IMR-90 (cell line): ENCODE results near the gene GRM4. TPM values are rescaled to one million over a fixed set of nuclear protein-coding genes. Genes with fewer than 3 reads are reported as not detected.

Experiments used
- ATAC-seq: fragments of 200-7000 bp; cut with Tn5 transposase; 2 replicates; pipeline ENCODE4 v1.9.1; 2020; ENCODE audit warnings: low read depth, mild to moderate bottlenecking, moderate library complexity
- BruUV-seq: library from RNA; stranded (reverse); fragments of 400-500 nt; replicated peaks from 2 replicates; lab custom pipeline; 2021; lab: Mats Ljungman, UMichigan
- CTCF ChIA-PET: fragments of 300-600 bp; formaldehyde crosslinking; extraction: SDS; loops from one replicate; lab custom pipeline; 2021; ENCODE audit warnings: antibody characterized with exemption; lab: Yijun Ruan, JAX
- POLR2A ChIA-PET: fragments of 300-600 bp; sonication (Branson Sonifier 250); formaldehyde crosslinking; loops from one replicate; lab custom pipeline; 2022; ENCODE audit warnings: antibody characterized with exemption; ENCODE audit not compliant: unreplicated experiment; lab: Charles Lee
- DNase-seq: peaks from one replicate; pipeline ENCODE4 v3.0.0; 2013
- H2AFZ ChIP-seq: replicated peaks from 2 replicates; pipeline ENCODE3; 2013; ENCODE audit warnings: low read length, mild to moderate bottlenecking; ENCODE audit not compliant: poor library complexity
- H2AK5ac ChIP-seq: 2 replicates; pipeline ENCODE4 v1.6.1; 2013; ENCODE audit warnings: low read depth, low read length, inconsistent platforms
- H2AK9ac ChIP-seq: replicated peaks from 2 replicates; pipeline ENCODE3; 2013; ENCODE audit warnings: mild to moderate bottlenecking, low read depth, low read length, moderate library complexity; ENCODE audit not compliant: poor library complexity
- H2BK120ac ChIP-seq: 2 replicates; pipeline ENCODE4 v1.6.1; 2013; ENCODE audit warnings: low read depth, low read length, inconsistent platforms
- H2BK15ac ChIP-seq: 3 replicates; pipeline ENCODE4 v1.6.1; 2013; ENCODE audit warnings: low read depth, low read length, inconsistent platforms
- H2BK20ac ChIP-seq: 2 replicates; pipeline ENCODE4 v1.6.1; 2013; ENCODE audit warnings: low read depth, mild to moderate bottlenecking, inconsistent platforms, low read length, moderate library complexity
- H2BK5ac ChIP-seq: 2 replicates; pipeline ENCODE4 v1.6.1; 2013; ENCODE audit warnings: mild to moderate bottlenecking, low read depth, low read length, inconsistent platforms; ENCODE audit not compliant: poor library complexity, severe bottlenecking
- H3K14ac ChIP-seq: replicated peaks from 2 replicates; pipeline ENCODE4 v1.6.1; 2013; ENCODE audit warnings: low read depth, low read length, inconsistent platforms
- H3K18ac ChIP-seq: 2 replicates; pipeline ENCODE4 v1.6.1; 2013; ENCODE audit warnings: low read depth, low read length, control low read depth
- H3K23ac ChIP-seq: 2 replicates; pipeline ENCODE4 v1.6.1; 2013; ENCODE audit warnings: low read depth, low read length, inconsistent platforms
- H3K27ac ChIP-seq: 2 replicates; pipeline ENCODE4 v1.5.1; 2013; ENCODE audit warnings: mild to moderate bottlenecking, control low read depth, low read length; ENCODE audit not compliant: insufficient read depth
- H3K27me3 ChIP-seq: 2 replicates; pipeline ENCODE4 v1.6.1; 2013; ENCODE audit warnings: low read length; ENCODE audit not compliant: control insufficient read depth, insufficient read depth
- H3K36me3 ChIP-seq: 2 replicates; pipeline ENCODE4 v1.6.1; 2013; ENCODE audit warnings: low read length, mixed read lengths; ENCODE audit not compliant: control insufficient read depth, insufficient read depth
- H3K4ac ChIP-seq: 2 replicates; pipeline ENCODE4 v1.6.1; 2013; ENCODE audit warnings: low read depth, low read length, inconsistent platforms
- H3K4me1 ChIP-seq: 2 replicates; pipeline ENCODE4 v1.6.1; 2013; ENCODE audit warnings: low read length, mixed read lengths; ENCODE audit not compliant: control insufficient read depth, insufficient read depth
- H3K4me2 ChIP-seq: 2 replicates; pipeline ENCODE4 v1.6.1; 2013; ENCODE audit warnings: low read depth, mild to moderate bottlenecking, control low read depth, low read length, moderate library complexity
- H3K4me3 ChIP-seq: 2 replicates; pipeline ENCODE4 v1.5.1; 2013; ENCODE audit warnings: low read depth, mild to moderate bottlenecking, control low read depth, low read length, moderate library complexity; ENCODE audit not compliant: insufficient read depth
- H3K56ac ChIP-seq: 2 replicates; pipeline ENCODE4 v1.6.1; 2013; ENCODE audit warnings: low read length, inconsistent platforms; ENCODE audit not compliant: insufficient read depth; ENCODE audit errors: extremely low read depth
- H3K79me1 ChIP-seq, 2 experiments: 2 replicates each; pipeline ENCODE4 v1.6.1; 2013; ENCODE audit warnings: low read length in 2 of 2, inconsistent platforms in 1 of 2, low read depth in 1 of 2
- H3K9ac ChIP-seq: 2 replicates; pipeline ENCODE4 v1.6.1; 2013; ENCODE audit warnings: low read depth, low read length, control low read depth
- H3K9me1 ChIP-seq: 2 replicates; pipeline ENCODE4 v1.6.1; 2013; ENCODE audit warnings: low read length, inconsistent platforms; ENCODE audit not compliant: insufficient read depth
- H3K9me3 ChIP-seq: 2 replicates; pipeline ENCODE4 v1.6.1; 2013; ENCODE audit warnings: low read length; ENCODE audit not compliant: control insufficient read depth, insufficient read depth
- H4K20me1 ChIP-seq: 2 replicates; pipeline ENCODE4 v1.6.1; 2013; ENCODE audit warnings: low read length, inconsistent platforms; ENCODE audit not compliant: insufficient read depth
- H4K5ac ChIP-seq: 2 replicates; pipeline ENCODE4 v1.6.1; 2013; ENCODE audit warnings: mild to moderate bottlenecking, low read depth, low read length, control low read depth
- H4K8ac ChIP-seq, 2 experiments: 2 replicates each; pipeline ENCODE4 v1.6.1; 2013; ENCODE audit warnings: low read depth in 2 of 2, low read length in 2 of 2, control low read depth in 1 of 2, inconsistent platforms in 1 of 2
- H4K91ac ChIP-seq: 2 replicates; pipeline ENCODE4 v1.6.1; 2013; ENCODE audit warnings: low read depth, low read length, inconsistent platforms; ENCODE audit not compliant: insufficient read depth
- BHLHE40 ChIP-seq: fragments of 150-350 bp; IDR thresholded peaks from 2 replicates; pipeline ENCODE4 v1.6.1; 2016; ENCODE audit warnings: mild to moderate bottlenecking, low read depth, low read length
- CEBPB ChIP-seq: IDR thresholded peaks from 2 replicates; pipeline ENCODE4 v1.6.1; 2012; ENCODE audit warnings: low read depth, low read length, improper control_type of control experiment
- FOS ChIP-seq: fragments of 150-350 bp; IDR thresholded peaks from 2 replicates; pipeline ENCODE4 v1.6.1; 2016; ENCODE audit warnings: low read depth, low read length
- MXI1 ChIP-seq: IDR thresholded peaks from 2 replicates; pipeline ENCODE4 v1.6.1; 2012; ENCODE audit warnings: low read depth, mild to moderate bottlenecking, low read length, moderate library complexity, borderline replicate concordance
- NFE2L2 ChIP-seq: fragments of 150-350 bp; IDR thresholded peaks from 2 replicates; pipeline ENCODE4 v1.6.1; 2016; ENCODE audit warnings: low read depth, mild to moderate bottlenecking, low read length
- POLR2A ChIP-seq: IDR thresholded peaks from 2 replicates; pipeline ENCODE4 v1.6.1; 2012; ENCODE audit warnings: mild to moderate bottlenecking, low read depth, low read length
- RAD21 ChIP-seq: IDR thresholded peaks from 2 replicates; pipeline ENCODE4 v1.6.1; 2012; ENCODE audit warnings: low read length, improper control_type of control experiment
- RCOR1 ChIP-seq: IDR thresholded peaks from 2 replicates; pipeline ENCODE4 v1.6.1; 2012; ENCODE audit warnings: mild to moderate bottlenecking, low read length, improper control_type of control experiment; ENCODE audit not compliant: insufficient replicate concordance
- RFX5 ChIP-seq: IDR thresholded peaks from 2 replicates; pipeline ENCODE4 v1.8.0; 2012; ENCODE audit warnings: low read depth, mild to moderate bottlenecking, low read length, moderate library complexity
- SMC3 ChIP-seq: fragments of 150-350 bp; IDR thresholded peaks from 2 replicates; pipeline ENCODE4 v1.6.1; 2016; ENCODE audit warnings: low read depth, mild to moderate bottlenecking, antibody characterized with exemption, low read length, moderate library complexity
- WGBS, 2 experiments: methylation state at CpG; one replicate each; pipeline versions ENCODE4 v1.1.5 to v1.1.7; 2013; ENCODE audit warnings: missing lambda C conversion rate in 2 of 2; ENCODE audit not compliant: insufficient read length in 1 of 2; ENCODE audit errors: extremely low coverage in 2 of 2; 5-methylcytosine and 5-hydroxymethylcytosine counted together
- dilution Hi-C: fragments of 300-500 bp; cut with HindIII; formaldehyde crosslinking; loops from one replicate; pipeline ENCODE4 v1.14.3; 2018; ENCODE audit warnings: low sequenced_read_pairs; ENCODE audit not compliant: unreplicated experiment
- in situ Hi-C: fragments of 300-500 bp; cut with MboI; formaldehyde crosslinking; loops from 3 replicates; pipeline ENCODE4 v1.14.3; 2019; ENCODE audit warnings: low sequenced_read_pairs, inconsistent platforms, mixed read lengths
- intact Hi-C: fragments of 100-400 bp; cut with micrococcal nuclease; formaldehyde crosslinking; loops from 2 replicates; pipeline ENCODE4 v1.10.0; 2022
- polyA plus RNA-seq, 3 experiments: library from polyadenylated mRNA; depleted of rRNA; stranded (reverse); fragments of >200 nt; gene quantifications; 2 replicates each; pipeline ENCODE4 v1.2.3, GENCODE V29; 2012; ENCODE audit warnings: low replicate concordance in 1 of 3
- total RNA-seq: library from RNA; depleted of rRNA; stranded (reverse); fragments of >200 nt; gene quantifications from 2 replicates; pipeline ENCODE4 v1.2.3, GENCODE V29; 2012
- TF ChIP-seq, protein P1 (sequence below): fragments of 150-350 bp; IDR thresholded peaks from 2 replicates; pipeline ENCODE4 v1.6.1; 2016; ENCODE audit warnings: low read depth, mild to moderate bottlenecking, low read length, moderate library complexity, borderline replicate concordance
- TF ChIP-seq, protein P2 (sequence below): fragments of 150-350 bp; IDR thresholded peaks from 2 replicates; pipeline ENCODE4 v1.6.1; 2017; ENCODE audit warnings: mild to moderate bottlenecking, antibody characterized with exemption, low read length, low read depth

The GRM4 gene
- total and polyA plus RNA-seq, 2 of the 4 experiments (the other 2 are of a cell fraction), result 0.02 TPM; not detected in 1

DNA sequence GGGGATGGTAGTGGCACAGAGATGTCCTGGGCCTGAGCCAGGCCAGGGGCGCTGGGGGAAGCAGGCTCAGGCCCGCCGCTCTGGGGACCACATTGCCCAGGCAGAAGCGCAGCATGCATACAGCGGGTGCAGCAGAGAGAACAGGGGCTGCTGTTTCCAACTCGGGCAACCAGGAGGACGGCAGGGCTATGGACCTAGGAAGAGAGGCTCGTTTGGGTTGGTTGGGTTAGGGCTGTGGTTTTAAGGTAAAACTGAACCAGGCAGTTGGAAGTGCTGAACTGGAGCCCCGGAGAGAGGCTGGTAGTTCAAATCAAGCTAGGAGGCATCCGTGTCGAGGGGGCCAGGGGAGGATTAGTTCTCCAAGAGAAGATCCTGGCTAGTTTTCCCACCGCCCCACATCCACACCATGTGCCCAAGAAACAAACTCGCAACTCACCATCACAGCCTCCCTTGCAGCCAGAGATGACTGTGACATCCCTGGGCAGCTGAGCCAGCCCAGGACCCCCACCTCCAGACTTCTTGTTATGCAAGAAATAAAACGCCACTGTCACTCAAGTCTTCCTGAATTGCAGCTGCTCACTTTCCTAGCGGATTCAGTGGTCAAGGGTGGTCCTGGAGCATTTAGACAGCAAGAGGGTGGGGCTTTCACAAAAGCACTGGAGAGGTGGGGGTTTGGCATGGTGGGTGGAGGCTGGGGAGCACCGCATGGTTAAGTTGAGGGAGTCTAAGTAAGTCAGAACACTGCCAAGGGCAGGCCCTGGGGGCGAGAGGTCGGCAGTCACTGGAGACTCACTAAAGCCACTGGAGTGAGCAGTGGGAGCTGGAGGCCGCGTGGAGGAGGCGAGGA is 161.2 kb downstream of the GRM4 start (continued):
- no peak for TF ChIP-seq BHLHE40

DNA sequence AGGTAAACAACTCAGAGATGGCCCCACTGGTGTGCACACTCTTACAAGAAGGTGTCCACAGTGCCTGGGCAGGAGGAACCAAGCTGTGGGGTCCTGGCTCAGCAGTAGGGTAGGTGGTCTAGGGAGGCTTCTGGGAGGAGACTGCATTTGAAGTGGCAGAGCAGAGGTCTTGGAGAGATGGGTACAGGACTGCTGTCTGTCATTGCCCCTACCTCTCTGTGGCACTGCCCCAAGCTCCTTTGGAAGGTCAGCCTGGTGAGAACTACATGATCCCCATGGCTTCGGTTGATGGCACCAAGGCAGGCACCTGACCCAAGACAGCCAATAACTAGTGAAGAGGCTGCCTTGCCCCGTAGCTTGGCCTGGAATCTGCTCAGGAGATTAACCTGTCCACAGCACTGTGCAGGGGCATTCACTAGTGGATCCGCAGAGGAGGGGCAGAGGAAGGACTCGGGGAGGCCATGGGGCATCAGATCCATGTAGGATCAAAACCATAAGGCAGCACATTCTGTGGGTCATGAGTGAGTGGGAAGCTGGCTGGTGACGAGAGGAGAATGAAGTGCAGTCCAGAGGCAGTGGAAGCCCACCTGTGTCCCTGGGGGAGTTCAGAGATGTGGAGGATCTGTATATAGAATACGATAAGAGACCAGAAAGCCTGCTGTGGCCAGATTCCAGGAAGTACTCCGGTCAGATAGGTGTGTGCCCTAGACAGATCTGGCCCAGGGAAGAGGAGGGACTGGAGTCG is 162.0 kb downstream of the GRM4 start:
- H2AFZ ChIP-seq, result no peak overlapping the region
- H3K4ac ChIP-seq, result no peak overlapping the region
- H3K27me3 ChIP-seq, result peaks cover 42% of the 10 kb centered on the region; the same call in 1 of the 2 replicates
- H3K56ac ChIP-seq, result no peak overlapping the region
- no TSS peak for BruUV-seq
- H2BK15ac ChIP-seq, result no peak overlapping the region
- no peak overlapping the region for H3K18ac ChIP-seq
- intact Hi-C loops (no loop called here), dilution Hi-C loops (no loop called here), in situ Hi-C loops (no loop called here)
- WGBS, 2 experiments, result 50% methylated on average over 4 of the region's 8 CpGs; no CpG with 5 or more reads in 1 of the 2 experiments
- no peak overlapping the region for H2AK5ac ChIP-seq
- H3K4me1 ChIP-seq, result no peaks in the 10 kb centered on the region
- H3K23ac ChIP-seq, result no peak overlapping the region
- DNase-seq (no peak), ATAC-seq (no peak)
- no peak overlapping the region for H3K27ac ChIP-seq
- POLR2A ChIA-PET, result no interaction called here
- no peaks in the 10 kb centered on the region for H3K9me3 ChIP-seq
- CTCF ChIA-PET, result no interaction called here
- H3K36me3 ChIP-seq, result no peaks in the 10 kb centered on the region
- no peak overlapping the region for H2BK5ac ChIP-seq
- no peaks in the 10 kb centered on the region for H3K79me1 ChIP-seq
- H3K9me1 ChIP-seq, result no peaks in the 10 kb centered on the region
- H4K8ac ChIP-seq, result no peak overlapping the region
- H2BK120ac ChIP-seq, result no peak overlapping the region
- no peak overlapping the region for H3K9ac ChIP-seq
- H3K4me3 ChIP-seq, result no peak overlapping the region
- no peak overlapping the region for H3K4me2 ChIP-seq
- H3K14ac ChIP-seq, result no peak overlapping the region
- no peak overlapping the region for H2BK20ac ChIP-seq
- no peak overlapping the region for H2AK9ac ChIP-seq
- H4K5ac ChIP-seq, result no peak overlapping the region
- no peak overlapping the region for H4K91ac ChIP-seq
- H4K20me1 ChIP-seq, result no peaks in the 10 kb centered on the region
- TF ChIP-seq, protein P1, sequence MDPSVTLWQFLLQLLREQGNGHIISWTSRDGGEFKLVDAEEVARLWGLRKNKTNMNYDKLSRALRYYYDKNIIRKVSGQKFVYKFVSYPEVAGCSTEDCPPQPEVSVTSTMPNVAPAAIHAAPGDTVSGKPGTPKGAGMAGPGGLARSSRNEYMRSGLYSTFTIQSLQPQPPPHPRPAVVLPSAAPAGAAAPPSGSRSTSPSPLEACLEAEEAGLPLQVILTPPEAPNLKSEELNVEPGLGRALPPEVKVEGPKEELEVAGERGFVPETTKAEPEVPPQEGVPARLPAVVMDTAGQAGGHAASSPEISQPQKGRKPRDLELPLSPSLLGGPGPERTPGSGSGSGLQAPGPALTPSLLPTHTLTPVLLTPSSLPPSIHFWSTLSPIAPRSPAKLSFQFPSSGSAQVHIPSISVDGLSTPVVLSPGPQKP, result no peak
- no peak for TF ChIP-seq NFE2L2
- TF ChIP-seq MXI1, result no peak
- TF ChIP-seq RCOR1, result no peak
- TF ChIP-seq FOS, result no peak
- no peak for TF ChIP-seq POLR2A
- TF ChIP-seq CEBPB, result no peak
- TF ChIP-seq RAD21, result no peak
- no peak for TF ChIP-seq SMC3
- no peak for TF ChIP-seq RFX5
- TF ChIP-seq, protein P2, sequence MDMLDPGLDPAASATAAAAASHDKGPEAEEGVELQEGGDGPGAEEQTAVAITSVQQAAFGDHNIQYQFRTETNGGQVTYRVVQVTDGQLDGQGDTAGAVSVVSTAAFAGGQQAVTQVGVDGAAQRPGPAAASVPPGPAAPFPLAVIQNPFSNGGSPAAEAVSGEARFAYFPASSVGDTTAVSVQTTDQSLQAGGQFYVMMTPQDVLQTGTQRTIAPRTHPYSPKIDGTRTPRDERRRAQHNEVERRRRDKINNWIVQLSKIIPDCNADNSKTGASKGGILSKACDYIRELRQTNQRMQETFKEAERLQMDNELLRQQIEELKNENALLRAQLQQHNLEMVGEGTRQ, result no peak
